Ammon's horn (tissue), 1 donor: ENCODE data around the gene MCM10.
"Not testable (repeated sequence)": the region's sequence is repeated elsewhere in the genome, so short reads cannot be mapped to it uniquely, and the experiment has no call there.

Experiments used
- DNase-seq: peaks from one replicate; pipeline ENCODE4 v3.0.0-alpha.2; 2016; ENCODE audit warnings: low spot score

Gene MCM10

GRCh38 chr10:13221572-13221971 lies 60.2 kb downstream of the MCM10 start:
- DNase-seq, result no peak

- DNase-seq, result no peak
Measured at GRCh38 chr10:13222151-13222550, 60.8 kb downstream of the MCM10 start.

GRCh38 chr10:13222566-13222965 lies 61.2 kb downstream of the MCM10 start:
- DNase-seq, result no peak

- no peak for DNase-seq
Measured at GRCh38 chr10:13223241-13223640, 61.9 kb downstream of the MCM10 start.

- DNase-seq, result no peak
Measured at GRCh38 chr10:13224210-13224995, 63.0 kb downstream of the MCM10 start.

GRCh38 chr10:13225601-13226000 lies 64.2 kb downstream of the MCM10 start:
- no peak for DNase-seq

- no peak for DNase-seq
Measured at GRCh38 chr10:13227031-13227430, 65.7 kb downstream of the MCM10 start.

GRCh38 chr10:13231190-13231589 lies 69.8 kb downstream of the MCM10 start:
- no peak for DNase-seq

GRCh38 chr10:13231808-13232207 lies 70.5 kb downstream of the MCM10 start:
- no peak for DNase-seq

- DNase-seq, result no peak
Measured at GRCh38 chr10:13233358-13233757, 72.0 kb downstream of the MCM10 start.

GRCh38 chr10:13234172-13234571 lies 72.8 kb downstream of the MCM10 start, which contains the start of gene UCMA:
UCMA (minus strand) TSS chr10:13234374; CDS start chr10:13234258, 116 bp downstream.
- DNase-seq, result no peak

- not testable (repeated sequence) for DNase-seq
Measured at GRCh38 chr10:13234736-13235135, 73.4 kb downstream of the MCM10 start.

GRCh38 chr10:13236638-13237037 lies 75.3 kb downstream of the MCM10 start:
- no peak for DNase-seq

- no peak for DNase-seq
Measured at GRCh38 chr10:13238271-13239077, 77.1 kb downstream of the MCM10 start.

GRCh38 chr10:13239923-13240322 lies 78.6 kb downstream of the MCM10 start:
- no peak for DNase-seq

GRCh38 chr10:13241613-13242012 lies 80.3 kb downstream of the MCM10 start:
- no peak for DNase-seq

- not testable (repeated sequence) for DNase-seq
Measured at GRCh38 chr10:13242260-13242659, 80.9 kb downstream of the MCM10 start.

GRCh38 chr10:13247246-13247645 lies 85.9 kb downstream of the MCM10 start:
- DNase-seq, result no peak

GRCh38 chr10:13247784-13248183 lies 86.4 kb downstream of the MCM10 start:
- DNase-seq, result no peak

- no peak for DNase-seq
Measured at GRCh38 chr10:13253726-13254125, 92.4 kb downstream of the MCM10 start.

GRCh38 chr10:13256627-13257026 lies 95.3 kb downstream of the MCM10 start:
- no peak for DNase-seq

- DNase-seq, result no peak
Measured at GRCh38 chr10:13257621-13258140, 96.3 kb downstream of the MCM10 start.
